GM10266 (cell line): Measurements from ENCODE around the gene YBX2.
A peak's percentile ranks its signal among the peaks of the same experiment; 100 is the strongest.

ENCODE experiments used
- DNase-seq: peaks from one replicate; pipeline ENCODE4 v3.0.0; 2012; ENCODE audit errors: extremely low spot score
- CTCF ChIP-seq: IDR thresholded peaks from 2 replicates; pipeline ENCODE4 v1.5.1; 2012; ENCODE audit warnings: mild to moderate bottlenecking, low read depth; ENCODE audit not compliant: control insufficient read depth, insufficient read depth; ENCODE audit errors: missing control alignments

YBX2 gene

DNA sequence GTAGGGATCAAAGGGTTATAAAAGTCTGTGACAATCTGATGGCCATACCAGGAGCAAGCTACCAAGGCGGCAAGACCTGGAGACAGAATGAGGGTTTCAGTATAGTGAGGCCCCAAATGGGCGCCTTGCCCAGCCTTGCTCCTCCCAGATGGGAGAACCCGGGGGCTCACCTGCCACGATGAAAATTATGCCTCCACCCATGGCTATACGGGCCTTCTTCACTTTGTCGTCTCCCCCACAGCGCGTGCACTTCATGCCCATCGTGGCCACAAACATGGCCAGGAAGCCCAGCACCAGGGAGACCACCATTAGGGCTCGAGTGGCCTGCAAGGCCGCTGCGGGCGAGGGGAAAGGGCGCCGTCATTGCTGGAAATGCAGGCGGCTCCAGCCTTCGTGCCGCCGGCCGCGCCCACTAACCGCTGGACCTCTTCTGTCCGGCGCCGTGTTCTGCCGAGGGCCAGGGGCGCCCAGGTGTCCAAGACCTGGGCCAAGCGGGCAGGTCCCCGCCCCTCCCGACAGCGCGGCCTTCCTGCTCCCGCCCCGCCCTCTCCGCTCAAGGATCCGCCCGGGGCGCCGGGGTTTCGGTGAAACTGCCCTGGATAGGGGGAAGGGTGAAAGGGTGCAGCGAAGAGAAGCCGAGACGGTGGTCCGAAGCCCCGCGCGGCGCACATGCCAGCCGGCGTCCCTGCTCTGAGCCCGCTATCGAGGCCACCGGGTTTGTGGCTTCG is 33.6 kb downstream of the YBX2 start:
- peak; percentile 68 for DNase-seq
- TF ChIP-seq CTCF = no peak

DNA sequence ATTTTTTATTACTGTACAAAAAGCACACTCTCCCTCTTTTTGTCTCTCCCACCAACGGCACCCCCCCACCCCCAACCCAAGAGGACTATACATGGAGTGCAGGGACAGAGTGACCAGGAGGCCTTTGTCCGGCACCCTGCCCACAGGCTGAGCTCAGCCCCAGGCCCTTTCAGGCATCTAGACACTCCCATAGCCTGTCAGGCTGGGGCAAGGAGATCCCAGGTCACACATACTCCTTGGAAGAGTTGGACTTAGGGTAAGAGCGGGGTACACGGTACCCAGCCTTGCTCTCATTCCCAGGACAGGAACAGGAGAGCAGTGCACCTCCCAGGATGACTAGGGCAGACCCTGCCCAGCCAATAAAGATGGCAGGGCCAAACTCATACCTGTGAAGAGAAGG is 34.3 kb downstream of the YBX2 start:
- no peak for DNase-seq
- TF ChIP-seq CTCF = no peak

DNA sequence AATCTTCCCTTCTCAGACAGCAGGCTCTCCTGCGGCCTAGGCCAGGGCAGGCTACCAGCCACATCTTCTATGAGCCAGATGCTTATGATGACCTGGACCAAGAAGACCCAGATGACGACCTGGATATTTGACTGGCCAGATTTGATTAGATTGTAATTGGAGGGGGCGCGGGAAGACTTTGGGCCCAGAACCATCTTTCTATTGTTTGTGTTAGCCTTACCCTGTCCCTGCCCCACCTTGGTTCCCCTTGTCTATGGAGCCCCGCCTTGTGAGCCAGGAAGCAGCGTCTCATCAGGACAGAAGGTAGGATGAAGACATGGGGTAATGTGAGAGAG is 34.9 kb downstream of the YBX2 start:
- TF ChIP-seq CTCF = no peak
- DNase-seq = no peak

DNA sequence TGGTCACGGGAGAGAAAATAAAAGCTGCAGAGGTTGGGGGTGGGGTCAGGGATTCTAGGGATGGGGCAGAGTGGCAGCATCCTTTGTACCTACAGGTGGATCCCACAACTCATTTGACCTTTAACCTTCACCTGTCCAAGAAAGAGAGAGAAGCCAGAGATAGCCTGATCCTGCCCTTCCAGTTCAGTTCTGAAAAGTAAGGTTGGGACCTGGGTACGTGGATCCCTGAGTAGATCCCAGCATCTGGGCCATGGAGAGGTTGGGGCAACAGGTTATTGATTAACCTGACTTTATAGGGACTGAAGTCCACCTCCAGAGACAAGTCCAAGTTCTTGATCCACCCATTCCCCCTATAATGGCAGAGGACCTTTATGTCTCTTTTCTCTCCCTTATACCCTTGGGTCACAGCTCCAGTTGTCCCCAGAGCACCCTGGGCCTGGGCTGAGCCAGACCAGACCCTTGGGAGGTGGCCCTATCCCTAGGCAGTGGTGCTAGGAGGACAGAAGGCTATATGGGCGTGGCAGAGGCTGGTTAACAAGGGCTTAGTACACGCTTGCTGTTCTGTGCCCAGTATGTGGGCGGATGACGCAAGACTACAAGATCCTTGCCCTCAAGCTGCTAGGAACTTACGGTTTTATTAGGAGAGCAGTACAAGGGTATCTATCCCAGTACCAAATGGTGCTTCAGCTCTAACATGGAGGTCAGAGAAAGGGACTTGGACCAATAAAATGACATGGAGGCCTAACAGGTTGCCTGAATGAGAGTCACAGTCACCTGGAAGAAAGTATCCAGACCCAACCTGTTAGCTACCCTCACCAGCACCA is 35.5 kb downstream of the YBX2 start:
- no peak for DNase-seq
- TF ChIP-seq CTCF = no peak

DNA sequence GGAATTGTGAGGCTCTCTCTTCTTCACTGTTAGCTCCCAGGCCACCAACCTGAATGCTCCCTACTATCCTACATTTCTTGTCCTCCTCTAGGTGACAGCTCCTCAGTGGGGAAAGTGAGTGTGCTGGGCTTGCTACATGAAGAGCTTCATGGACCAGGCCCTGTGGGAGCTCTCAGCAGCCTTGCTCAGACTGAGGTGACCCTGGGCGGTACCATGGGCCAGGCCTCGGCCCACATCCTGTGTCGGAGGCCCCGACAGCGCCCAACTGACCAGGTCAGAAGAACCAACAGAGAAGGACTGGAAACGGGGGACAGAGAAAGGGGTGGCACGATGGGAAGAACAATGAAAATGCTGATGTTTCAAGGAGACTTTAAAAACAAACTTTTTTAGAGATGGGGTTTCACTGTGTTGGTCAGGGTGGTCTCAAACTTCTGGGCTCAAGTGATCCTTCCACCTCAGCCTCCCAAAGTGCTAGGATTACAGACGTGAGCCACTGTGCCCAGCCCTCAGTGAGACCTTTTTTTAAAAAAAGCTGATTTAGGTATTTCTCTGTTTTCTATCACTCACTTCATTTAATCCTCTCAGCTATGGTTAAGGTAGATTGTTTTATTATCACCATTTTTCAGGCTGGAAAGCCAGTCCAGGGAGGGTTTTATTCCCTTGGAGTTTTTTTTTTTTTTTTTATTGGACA is 37.5 kb downstream of the YBX2 start:
- TF ChIP-seq CTCF = no peak
- DNase-seq = no peak

DNA sequence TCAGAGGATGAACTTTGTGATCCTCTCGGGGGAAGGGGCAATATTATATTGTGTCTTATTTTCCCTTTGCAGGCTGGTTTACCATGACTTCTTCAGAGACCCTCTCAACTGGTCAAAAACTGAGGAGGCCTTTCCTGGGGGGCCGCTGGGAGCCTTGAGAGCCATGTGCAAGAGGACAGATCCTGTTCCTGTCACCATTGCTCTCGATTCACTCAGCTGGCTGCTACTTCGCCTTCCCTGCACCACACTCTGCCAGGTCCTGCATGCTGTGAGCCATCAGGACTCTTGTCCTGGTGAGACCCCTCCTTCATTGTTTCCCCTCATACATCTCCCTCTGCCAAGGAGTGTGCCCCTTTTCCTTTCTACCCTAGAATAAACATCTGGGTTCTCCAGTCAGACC is 39.9 kb downstream of the YBX2 start:
- no peak for DNase-seq

More for the DNA sequence above, 39.9 kb downstream of the YBX2 start:
- TF ChIP-seq CTCF = no peak
